ENCODE data around the gene HECW1. TPM values are rescaled to one million over a fixed set of nuclear protein-coding genes. Genes with fewer than 3 reads are reported as not detected.

Gene HECW1
- total RNA-seq, 8 experiments from 2014 or later: 0.09 to 16.7 (median 10.6) TPM

- in situ Hi-C loops (cut with MboI; ENCODE audit: low pct_unique_long_range_greater_than_20kb in 2 of 9, low sequenced_read_pairs in 9 of 9, unreplicated experiment in 9 of 9): loop anchor here in 2 of 9 experiments (25.0 kb wide), 1 partner anchor 521 kb away; the partner anchor contains the start of genes MRPL32 (in 2 of the 2) and PSMA2 (in 2 of the 2)
- 39 to 100% (median 84%) methylated on average over 1 to 4 of the region's 4 CpGs for WGBS, 10 experiments
Measured at GRCh38 chr7:43458330-43459018, 346.0 kb downstream of the HECW1 start.

DNA sequence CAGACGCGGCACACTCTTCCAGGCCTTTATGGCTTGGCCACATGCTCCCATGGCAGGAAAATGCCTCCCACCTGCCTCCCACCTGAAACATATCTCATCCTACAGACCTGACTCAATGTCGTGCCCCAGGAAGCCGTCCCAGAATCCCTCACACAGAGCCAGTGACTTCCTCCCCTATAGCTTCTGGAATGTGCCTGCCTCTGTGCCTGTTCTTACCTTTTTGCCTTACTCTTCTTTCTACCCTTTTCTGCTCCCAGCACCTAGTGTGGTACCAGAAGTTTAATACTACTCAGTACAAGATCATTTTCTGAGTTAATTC is 346.5 kb downstream of the HECW1 start:
- 51 to 100% (median 95%) methylated on average over 2 to 4 of the region's 4 CpGs; no CpG with 5 or more reads in 6 of the 10 experiments for WGBS, 10 experiments
- no peak overlapping the region for H3K4me3 ChIP-seq
- in situ Hi-C loops (cut with MboI; ENCODE audit: low pct_unique_long_range_greater_than_20kb in 2 of 9, low sequenced_read_pairs in 9 of 9, unreplicated experiment in 9 of 9): loop anchor here in 2 of 9 experiments (25.0 kb wide), 1 partner anchor 522 kb away; the partner anchor contains the start of genes MRPL32 (in 2 of the 2) and PSMA2 (in 2 of the 2)
- H3K4me1 ChIP-seq (replicated peaks in 1 of 2): peaks cover 0 to 2% of the 10 kb centered on the region in 2 donors
- no peak for ATAC-seq (replicated peaks in 6 of 8)
- H3K27ac ChIP-seq: no peak overlapping the region

More at GRCh38 chr7:43458330-43459018, 346.0 kb downstream of the HECW1 start:
- Histone ChIP-seq H3K27ac (no peak overlapping the region), H3K4me3 (no peak overlapping the region), H3K4me1 (replicated peaks in 1 of 2) (peaks cover 0 to 2% of the 10 kb centered on the region in 2 donors)
- ATAC-seq (replicated peaks in 6 of 8): no peak

DNA sequence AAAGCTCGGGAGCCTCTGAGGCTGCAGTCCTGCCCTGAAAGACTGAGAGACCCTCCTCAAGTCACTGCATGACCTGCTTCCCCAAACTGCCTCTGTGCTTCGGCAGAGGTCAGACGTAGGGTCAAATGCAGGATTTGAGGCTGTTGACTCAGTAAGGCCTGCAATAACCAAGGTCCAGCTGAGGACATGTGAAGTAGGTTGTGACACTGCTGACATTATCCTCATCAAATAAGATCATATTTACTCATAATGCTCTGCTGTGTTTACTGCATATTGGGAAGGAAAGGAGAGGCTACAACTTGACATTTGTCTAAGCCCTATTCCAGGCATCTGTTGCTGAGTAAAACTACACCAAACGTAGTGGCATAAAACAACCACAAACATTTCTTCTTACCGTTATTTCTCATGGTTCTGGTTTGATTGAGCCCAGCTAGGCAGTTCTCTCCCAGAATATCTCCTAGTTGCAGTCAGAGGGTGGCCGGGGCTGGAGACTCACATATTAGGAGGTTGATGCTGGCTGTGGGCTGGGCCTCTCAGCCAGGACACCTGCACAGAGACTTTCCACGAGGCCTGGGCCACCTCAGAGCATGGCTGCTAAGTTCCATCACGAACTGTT is 348.4 kb downstream of the HECW1 start:
- WGBS, 10 experiments: 29 to 95% (median 73%) methylated on average over 1 to 7 of the region's 8 CpGs; no CpG with 5 or more reads in 2 of the 10 experiments
- H3K4me3 ChIP-seq: no peak overlapping the region
- no peaks in the 10 kb centered on the region for H3K4me1 ChIP-seq (replicated peaks in 1 of 2)
- ATAC-seq (replicated peaks in 6 of 8): no peak
- in situ Hi-C loops (cut with MboI; ENCODE audit: low pct_unique_long_range_greater_than_20kb in 2 of 9, low sequenced_read_pairs in 9 of 9, unreplicated experiment in 9 of 9): loop anchor here in 2 of 9 experiments (25.0 kb wide), 1 partner anchor 524 kb away; the partner anchor contains the start of genes MRPL32 (in 2 of the 2) and PSMA2 (in 2 of the 2)
- H3K27ac ChIP-seq: no peak overlapping the region

DNA sequence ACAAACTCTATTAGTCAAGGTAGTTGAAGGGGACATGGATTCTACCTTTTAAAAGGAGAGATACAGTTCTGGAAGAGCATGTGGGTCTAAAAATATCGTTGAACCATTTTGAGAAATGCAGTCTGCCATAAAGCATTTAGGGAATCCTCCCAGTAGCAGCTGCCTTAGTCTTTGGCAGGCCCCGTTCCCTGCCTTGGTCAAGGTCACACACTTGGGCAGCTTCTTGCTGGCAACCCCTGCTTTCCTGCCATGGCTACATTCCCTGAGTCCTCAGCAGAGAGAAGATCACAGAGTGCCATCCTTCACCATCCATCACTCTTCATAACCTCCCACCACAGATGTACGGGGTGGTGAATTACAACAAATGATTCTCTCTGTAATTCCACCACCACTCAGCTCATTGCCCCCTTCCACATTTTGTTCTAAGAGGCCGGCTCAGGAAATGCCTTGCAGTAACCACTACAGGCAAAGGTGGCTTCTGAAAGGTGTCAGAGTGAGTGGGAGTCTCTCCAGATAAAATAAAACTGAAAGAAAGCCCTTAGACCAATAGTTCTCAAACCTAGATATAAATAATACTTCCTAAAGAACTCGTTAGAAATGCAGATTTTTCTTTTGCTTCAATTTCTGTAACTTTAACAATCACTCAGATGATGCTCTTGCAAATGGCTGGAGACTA is 349.0 kb downstream of the HECW1 start:
- Histone ChIP-seq H3K27ac (no peak overlapping the region), H3K4me3 (no peak overlapping the region), H3K4me1 (replicated peaks in 1 of 2) (no peaks in the 10 kb centered on the region)
- ATAC-seq (replicated peaks in 6 of 8): no peak
- in situ Hi-C loops (cut with MboI; ENCODE audit: low pct_unique_long_range_greater_than_20kb in 2 of 9, low sequenced_read_pairs in 9 of 9, unreplicated experiment in 9 of 9): loop anchor here in 2 of 9 experiments (25.0 kb wide), 1 partner anchor 524 kb away; the partner anchor contains the start of genes MRPL32 (in 2 of the 2) and PSMA2 (in 2 of the 2)
- 0 to 100% (median 73%) methylated on average over 1 to 5 of the region's 5 CpGs; no CpG with 5 or more reads in 1 of the 10 experiments for WGBS, 10 experiments

- in situ Hi-C loops (cut with MboI; ENCODE audit: low pct_unique_long_range_greater_than_20kb in 2 of 9, low sequenced_read_pairs in 9 of 9, unreplicated experiment in 9 of 9): loop anchor here in 2 of 9 experiments (25.0 kb wide), 1 partner anchor 526 kb away; the partner anchor contains the start of genes MRPL32 (in 2 of the 2) and PSMA2 (in 2 of the 2)
- WGBS, 10 experiments: 0 to 100% (median 73%) methylated on average over 1 of the region's 1 CpG; no CpG with 5 or more reads in 2 of the 10 experiments
- H3K4me1 ChIP-seq (replicated peaks in 1 of 2): no peaks in the 10 kb centered on the region
- ATAC-seq (replicated peaks in 6 of 8): no peak
- H3K4me3 ChIP-seq: no peak overlapping the region
- H3K27ac ChIP-seq: no peak overlapping the region
Measured at GRCh38 chr7:43462836-43463235, 350.4 kb downstream of the HECW1 start.

GRCh38 chr7:43463401-43463980 is 351.0 kb downstream of the HECW1 start:
- ATAC-seq (replicated peaks in 6 of 8): peak in 1 of 8 experiments; percentile 44
- no peak overlapping the region for H3K27ac ChIP-seq
- in situ Hi-C loops (cut with MboI; ENCODE audit: low pct_unique_long_range_greater_than_20kb in 2 of 9, low sequenced_read_pairs in 9 of 9, unreplicated experiment in 9 of 9): loop anchor here in 2 of 9 experiments (25.0 kb wide), 1 partner anchor 526 kb away; the partner anchor contains the start of genes MRPL32 (in 2 of the 2) and PSMA2 (in 2 of the 2)
- no peaks in the 10 kb centered on the region for H3K4me1 ChIP-seq (replicated peaks in 1 of 2)
- WGBS, 10 experiments: 6 to 72% (median 40%) methylated on average over 2 to 7 of the region's 8 CpGs; no CpG with 5 or more reads in 1 of the 10 experiments
- H3K4me3 ChIP-seq: no peak overlapping the region

GRCh38 chr7:43465581-43466554 is 353.4 kb downstream of the HECW1 start:
- in situ Hi-C loops (cut with MboI; ENCODE audit: low pct_unique_long_range_greater_than_20kb in 2 of 9, low sequenced_read_pairs in 9 of 9, unreplicated experiment in 9 of 9): loop anchor here in 2 of 9 experiments (25.0 kb wide), 1 partner anchor 529 kb away; the partner anchor contains the start of genes MRPL32 (in 2 of the 2) and PSMA2 (in 2 of the 2)
- no peaks in the 10 kb centered on the region for H3K4me1 ChIP-seq (replicated peaks in 1 of 2)
- no peak overlapping the region for H3K27ac ChIP-seq
- 25 to 100% (median 64%) methylated on average over 1 to 8 of the region's 11 CpGs for WGBS, 10 experiments
- no peak for ATAC-seq (replicated peaks in 6 of 8)
- H3K4me3 ChIP-seq: no peak overlapping the region

- no peak overlapping the region for H3K4me3 ChIP-seq
Measured at GRCh38 chr7:43467406-43467805, 355.0 kb downstream of the HECW1 start.

GRCh38 chr7:43467846-43468245 is 355.4 kb downstream of the HECW1 start:
- in situ Hi-C loops (cut with MboI; ENCODE audit: low pct_unique_long_range_greater_than_20kb in 2 of 9, low sequenced_read_pairs in 9 of 9, unreplicated experiment in 9 of 9): loop anchor here in 2 of 9 experiments (25.0 kb wide), 1 partner anchor 531 kb away; the partner anchor contains the start of genes MRPL32 (in 2 of the 2) and PSMA2 (in 2 of the 2)
- Histone ChIP-seq H3K4me1 (replicated peaks in 1 of 2) (no peaks in the 10 kb centered on the region), H3K27ac (no peak overlapping the region), H3K4me3 (no peak overlapping the region)
- no peak for ATAC-seq (replicated peaks in 6 of 8)
- 40 to 80% (median 57%) methylated on average over 1 of the region's 6 CpGs; no CpG with 5 or more reads in 6 of the 10 experiments for WGBS, 10 experiments

More at GRCh38 chr7:43467406-43467805, 355.0 kb downstream of the HECW1 start:
- WGBS, 10 experiments: 0 to 100% (median 20%) methylated on average over 1 to 4 of the region's 5 CpGs; no CpG with 5 or more reads in 5 of the 10 experiments
- ATAC-seq (replicated peaks in 6 of 8): no peak
- Histone ChIP-seq H3K27ac (no peak overlapping the region), H3K4me1 (replicated peaks in 1 of 2) (no peaks in the 10 kb centered on the region)
- in situ Hi-C loops (cut with MboI; ENCODE audit: low pct_unique_long_range_greater_than_20kb in 2 of 9, low sequenced_read_pairs in 9 of 9, unreplicated experiment in 9 of 9): loop anchor here in 2 of 9 experiments (25.0 kb wide), 1 partner anchor 530 kb away; the partner anchor contains the start of genes MRPL32 (in 2 of the 2) and PSMA2 (in 2 of the 2)

- no peaks in the 10 kb centered on the region for H3K4me1 ChIP-seq (replicated peaks in 1 of 2)
- in situ Hi-C loops (cut with MboI; ENCODE audit: low pct_unique_long_range_greater_than_20kb in 2 of 9, low sequenced_read_pairs in 9 of 9, unreplicated experiment in 9 of 9): loop anchor here in 2 of 9 experiments (25.0 kb wide), 1 partner anchor 532 kb away; the partner anchor contains the start of genes MRPL32 (in 2 of the 2) and PSMA2 (in 2 of the 2)
- 50 to 100% (median 75%) methylated on average over 2 to 4 of the region's 10 CpGs; no CpG with 5 or more reads in 3 of the 10 experiments for WGBS, 10 experiments
- H3K27ac ChIP-seq: no peak overlapping the region
- H3K4me3 ChIP-seq: no peak overlapping the region
- no peak for ATAC-seq (replicated peaks in 6 of 8)
Measured at GRCh38 chr7:43469051-43469450, 356.6 kb downstream of the HECW1 start.

DNA sequence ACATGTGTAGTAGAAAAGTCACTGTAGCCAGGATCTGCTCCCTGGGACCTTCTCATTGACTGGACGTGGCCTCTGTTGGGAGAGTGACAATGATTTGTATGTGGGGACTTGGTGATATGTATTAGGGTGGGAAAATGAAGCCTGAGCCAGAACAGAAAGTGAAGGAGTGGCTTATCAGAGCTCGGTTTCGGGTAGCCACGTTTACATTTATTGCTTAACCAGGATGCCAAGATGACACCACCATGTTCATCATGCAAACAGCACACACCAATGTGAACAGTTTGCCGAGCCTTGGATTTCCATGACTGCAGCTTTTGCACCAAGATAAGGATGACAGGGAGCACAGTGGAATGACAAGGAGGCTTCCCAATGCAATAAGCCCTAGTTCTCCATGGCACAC is 357.7 kb downstream of the HECW1 start:
- in situ Hi-C loops (cut with MboI; ENCODE audit: low pct_unique_long_range_greater_than_20kb in 2 of 9, low sequenced_read_pairs in 9 of 9, unreplicated experiment in 9 of 9): loop anchor here in 2 of 9 experiments (25.0 kb wide), 1 partner anchor 533 kb away; the partner anchor contains the start of genes MRPL32 (in 2 of the 2) and PSMA2 (in 2 of the 2)
- Histone ChIP-seq H3K4me1 (replicated peaks in 1 of 2) (no peaks in the 10 kb centered on the region), H3K4me3 (no peak overlapping the region), H3K27ac (no peak overlapping the region)
- ATAC-seq (replicated peaks in 6 of 8): no peak
- 57 to 100% (median 84%) methylated on average over 1 to 4 of the region's 5 CpGs; no CpG with 5 or more reads in 4 of the 10 experiments for WGBS, 10 experiments
